Measurements from ENCODE around the gene ZCCHC7. TPM values are rescaled to one million over a fixed set of nuclear protein-coding genes. Genes with fewer than 3 reads are reported as not detected.

Gene ZCCHC7
- polyA plus RNA-seq, 2 of the 4 experiments (the other 2 are of a cell fraction) = 15.7 to 30.0 TPM

DNA sequence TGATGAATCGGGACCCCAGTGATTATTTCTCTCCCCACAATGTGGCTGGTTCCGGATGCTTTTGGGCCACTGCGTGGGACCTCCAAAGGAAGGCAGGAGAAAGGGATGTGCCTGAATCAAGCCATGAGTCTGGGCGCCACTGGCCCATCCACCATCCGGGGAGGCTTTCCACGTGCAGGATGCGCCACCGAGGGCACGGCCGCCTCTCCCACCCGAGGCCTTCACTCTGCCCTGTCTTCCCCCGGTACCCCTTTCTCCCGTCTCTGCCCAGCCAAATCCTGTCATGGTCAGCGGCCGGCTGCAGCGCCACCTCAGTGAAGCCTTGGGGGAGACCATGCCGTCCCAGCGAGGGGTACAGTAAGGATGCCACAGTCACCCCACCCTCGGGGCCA lies 258.2 kb downstream of the ZCCHC7 start:
- no peak for FAIRE-seq

GRCh38 chr9:37379835-37380234 lies 259.5 kb downstream of the ZCCHC7 start:
- ChIA-PET POLR2A (no interaction called here), CTCF (no interaction called here)
- DNase-seq (ENCODE audit: low read depth in 1 of 2, low spot score in 1 of 2) (no peak), ATAC-seq (no peak), FAIRE-seq (no peak)
- no peak overlapping the region for H3K27ac ChIP-seq
- 37% methylated on average over 2 of the region's 2 CpGs for WGBS (ENCODE audit: missing lambda C conversion rate)
- no peaks in the 10 kb centered on the region for H3K9me3 ChIP-seq
- TF ChIP-seq CBX2 (IDR thresholded peaks at IDR 0.05; ENCODE audit: borderline replicate concordance, low read depth) (no peak), FOXS1 (CRISPR knock-in tag; IDR thresholded peaks at IDR 0.05) (no peak), KDM5A (IDR thresholded peaks at IDR 0.05) (no peak), ZSCAN20 (CRISPR knock-in tag; IDR thresholded peaks at IDR 0.05) (no peak), RARB (CRISPR knock-in tag; IDR thresholded peaks at IDR 0.05) (no peak), JUN (IDR thresholded peaks at IDR 0.05) (no peak), HOXA7 (CRISPR knock-in tag; IDR thresholded peaks at IDR 0.05) (no peak), NFE2L2 (conservative IDR thresholded peaks at IDR 0.05; ENCODE audit: low read length) (no peak), TP53 (CRISPR knock-in tag; IDR thresholded peaks at IDR 0.05) (no peak), FOSL2 (IDR thresholded peaks at IDR 0.05) (no peak), FOSL2 (CRISPR knock-in tag; IDR thresholded peaks at IDR 0.05) (no peak), PHF8 (IDR thresholded peaks at IDR 0.05; ENCODE audit: borderline replicate concordance, low read depth) (no peak), MAFK (IDR thresholded peaks at IDR 0.05; ENCODE audit: partially characterized antibody) (no peak)
- TF ChIP-seq, protein P1, sequence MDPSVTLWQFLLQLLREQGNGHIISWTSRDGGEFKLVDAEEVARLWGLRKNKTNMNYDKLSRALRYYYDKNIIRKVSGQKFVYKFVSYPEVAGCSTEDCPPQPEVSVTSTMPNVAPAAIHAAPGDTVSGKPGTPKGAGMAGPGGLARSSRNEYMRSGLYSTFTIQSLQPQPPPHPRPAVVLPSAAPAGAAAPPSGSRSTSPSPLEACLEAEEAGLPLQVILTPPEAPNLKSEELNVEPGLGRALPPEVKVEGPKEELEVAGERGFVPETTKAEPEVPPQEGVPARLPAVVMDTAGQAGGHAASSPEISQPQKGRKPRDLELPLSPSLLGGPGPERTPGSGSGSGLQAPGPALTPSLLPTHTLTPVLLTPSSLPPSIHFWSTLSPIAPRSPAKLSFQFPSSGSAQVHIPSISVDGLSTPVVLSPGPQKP (IDR thresholded peaks at IDR 0.05; ENCODE audit: low read depth, low read length) = no peak
- no peak overlapping the region for H3K4me2 ChIP-seq
- no peaks in the 10 kb centered on the region for H3K4me1 ChIP-seq
- no peak overlapping the region for H3K4me3 ChIP-seq

More for the DNA sequence above, 258.2 kb downstream of the ZCCHC7 start:
- ChIA-PET POLR2A (no interaction called here), CTCF (no interaction called here)
- ATAC-seq (no peak), DNase-seq (ENCODE audit: low read depth in 1 of 2, low spot score in 1 of 2) (no peak)
- Histone ChIP-seq H3K4me1 (no peaks in the 10 kb centered on the region), H3K4me3 (no peak overlapping the region), H3K4me2 (no peak overlapping the region), H3K9me3 (no peaks in the 10 kb centered on the region), H3K27ac (no peak overlapping the region)
- TF ChIP-seq, protein P2, sequence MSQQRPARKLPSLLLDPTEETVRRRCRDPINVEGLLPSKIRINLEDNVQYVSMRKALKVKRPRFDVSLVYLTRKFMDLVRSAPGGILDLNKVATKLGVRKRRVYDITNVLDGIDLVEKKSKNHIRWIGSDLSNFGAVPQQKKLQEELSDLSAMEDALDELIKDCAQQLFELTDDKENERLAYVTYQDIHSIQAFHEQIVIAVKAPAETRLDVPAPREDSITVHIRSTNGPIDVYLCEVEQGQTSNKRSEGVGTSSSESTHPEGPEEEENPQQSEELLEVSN (IDR thresholded peaks at IDR 0.05; ENCODE audit: borderline replicate concordance, low read depth) = no peak
- TF ChIP-seq CHD4 (IDR thresholded peaks at IDR 0.05; ENCODE audit: borderline replicate concordance) = no peak
- TF ChIP-seq CEBPB (IDR thresholded peaks at IDR 0.05) = no peak
- no peak for TF ChIP-seq JUN (IDR thresholded peaks at IDR 0.05)
- no peak for TF ChIP-seq RFX5 (IDR thresholded peaks at IDR 0.05)
- TF ChIP-seq FOSB (CRISPR knock-in tag; IDR thresholded peaks at IDR 0.05) = no peak
- TF ChIP-seq POLR2A (IDR thresholded peaks at IDR 0.05; ENCODE audit: low read length) = no peak
- no peak for TF ChIP-seq SMC3 (IDR thresholded peaks at IDR 0.05)
- 77% methylated on average over 19 of the region's 19 CpGs for WGBS (ENCODE audit: missing lambda C conversion rate)

GRCh38 chr9:37380570-37380969 lies 260.2 kb downstream of the ZCCHC7 start:
- FAIRE-seq (no peak), ATAC-seq (no peak), DNase-seq (ENCODE audit: low read depth in 1 of 2, low spot score in 1 of 2) (no peak)
- no peaks in the 10 kb centered on the region for H3K9me3 ChIP-seq
- no peak overlapping the region for H3K4me2 ChIP-seq
- TF ChIP-seq HEYL (CRISPR knock-in tag; IDR thresholded peaks at IDR 0.05) (no peak), MYC (IDR thresholded peaks at IDR 0.05; ENCODE audit: borderline replicate concordance, low read length) (no peak), ZFP36 (IDR thresholded peaks at IDR 0.05; ENCODE audit: borderline replicate concordance, partially characterized antibody) (no peak), ZNF302 (CRISPR knock-in tag; IDR thresholded peaks at IDR 0.05) (no peak), BCL3 (IDR thresholded peaks at IDR 0.05) (no peak), RFX5 (IDR thresholded peaks at IDR 0.05) (no peak)
- TF ChIP-seq, protein P3, sequence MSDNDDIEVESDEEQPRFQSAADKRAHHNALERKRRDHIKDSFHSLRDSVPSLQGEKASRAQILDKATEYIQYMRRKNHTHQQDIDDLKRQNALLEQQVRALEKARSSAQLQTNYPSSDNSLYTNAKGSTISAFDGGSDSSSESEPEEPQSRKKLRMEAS (IDR thresholded peaks at IDR 0.05) = no peak
- TF ChIP-seq, protein P1 (IDR thresholded peaks at IDR 0.05; ENCODE audit: low read depth, low read length) = no peak
- no peak overlapping the region for H3K4me3 ChIP-seq
- 63% methylated on average over 9 of the region's 9 CpGs for WGBS (ENCODE audit: missing lambda C conversion rate)
- ChIA-PET CTCF (interaction anchor here (0.9 to 1.6 kb wide), 2 partner anchors 364 to 507 kb away, joined by 3 to 5 read pairs; no protein-coding TSS in a partner anchor), POLR2A (no interaction called here)
- no peak overlapping the region for H3K27ac ChIP-seq
- no peaks in the 10 kb centered on the region for H3K4me1 ChIP-seq
